Left colon (tissue), 2 donors: ENCODE measurements around the gene TMEM40. TPM values are rescaled to one million over a fixed set of nuclear protein-coding genes. Genes with fewer than 3 reads are reported as not detected.
"Not testable (repeated sequence)": the region's sequence is repeated elsewhere in the genome, so short reads cannot be mapped to it uniquely, and the experiment has no call there.

ENCODE experiments used
- ATAC-seq: fragments of 200-7000 bp; cut with Tn5 transposase; one replicate; pipeline ENCODE4 v1.9.1; 2020; ENCODE audit warnings: mild to moderate bottlenecking, moderate library complexity
- DNase-seq, 2 donors: peaks; one replicate each; pipeline ENCODE4 v3.0.0-alpha.2; 2020
- intact Hi-C, 2 donors: fragments of 100-400 bp; cut with DNase I in 1 of 2; cut with micrococcal nuclease in 1 of 2; formaldehyde crosslinking; loops; one replicate each; pipeline versions ENCODE4 v1.11.2 to v1.14.0; 2022; cut with DNase I, micrococcal nuclease
- total RNA-seq, 2 donors: library from RNA; stranded (reverse); fragmentation: NEBNext Ultra II Directional; extraction: Animal tissue kit (Norgen Biotek cat#: 25700); gene quantifications; one replicate each; pipeline ENCODE4 v1.2.1, GENCODE V29; 2021
- donor health status: DM: no; HTN: no; CAD: no.
- donor health status: DM: yes; HTN: yes; CAD: no.

TMEM40 gene
- total RNA-seq, 2 donors from 2014 or later, result not detected

DNA sequence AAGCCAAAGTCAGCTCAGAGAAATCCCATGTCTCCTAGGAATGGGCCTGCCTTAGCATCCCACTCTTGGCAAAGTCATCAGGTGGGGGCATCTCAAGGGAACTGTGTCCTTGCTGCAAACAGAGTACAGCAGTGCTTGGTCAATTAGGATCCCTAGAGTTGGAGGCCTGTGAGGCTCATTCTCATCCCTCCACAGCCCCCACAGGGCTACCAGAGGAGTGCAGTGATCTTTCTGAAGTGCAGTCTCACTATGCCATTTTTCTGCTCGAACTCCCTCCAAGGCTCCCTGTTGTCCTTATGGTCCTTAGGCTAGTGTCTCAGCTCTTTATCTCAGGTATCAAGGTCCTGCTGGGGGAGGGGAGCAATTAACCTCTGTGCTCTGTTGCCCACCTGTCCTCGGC is 31.1 kb downstream of the TMEM40 start:
- no peak for ATAC-seq
- intact Hi-C loops, result no loop called here
- no peak for DNase-seq

DNA sequence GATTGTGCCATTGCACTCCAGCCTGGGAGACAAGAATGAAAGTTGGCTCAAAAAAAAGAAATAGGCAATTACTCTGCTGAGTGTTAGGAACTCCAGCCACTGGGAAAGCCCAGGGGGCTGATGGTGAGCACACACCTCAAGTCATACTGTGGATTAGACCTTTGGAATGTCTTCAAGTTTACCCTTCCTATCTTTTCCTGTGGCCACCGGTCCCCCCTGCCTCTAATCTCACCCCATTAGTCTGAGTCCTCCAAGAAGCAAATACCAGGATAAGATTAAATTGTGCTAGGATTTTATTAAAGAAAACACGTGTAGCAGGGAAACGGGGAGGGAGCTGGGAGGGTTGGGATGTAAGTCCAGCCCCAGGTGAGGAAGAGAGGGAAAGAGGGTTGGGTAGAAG is 31.6 kb downstream of the TMEM40 start:
- intact Hi-C loops, result no loop called here
- ATAC-seq (no peak), DNase-seq (no peak)

DNA sequence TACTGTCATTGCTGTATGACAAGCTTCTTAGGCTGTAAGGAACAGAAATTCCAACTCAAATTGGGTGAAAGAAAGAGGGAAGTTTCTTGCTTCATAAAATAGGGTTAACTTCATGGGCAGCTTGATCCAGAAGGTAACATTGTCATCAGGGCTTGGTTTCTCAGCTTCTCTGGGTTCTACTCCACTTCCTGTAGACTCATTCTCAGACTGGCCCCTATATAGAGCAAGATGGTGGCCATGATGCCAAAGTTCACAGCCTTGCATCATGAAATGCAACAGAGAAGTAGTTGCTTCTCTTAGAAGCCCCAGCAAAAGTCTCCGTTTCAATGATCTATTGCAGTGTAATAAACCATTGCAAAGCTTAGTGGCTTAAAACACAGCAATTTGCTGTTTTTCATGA is 33.6 kb downstream of the TMEM40 start:
- DNase-seq, result no peak
- intact Hi-C loops, result no loop called here
- ATAC-seq, result no peak

DNA sequence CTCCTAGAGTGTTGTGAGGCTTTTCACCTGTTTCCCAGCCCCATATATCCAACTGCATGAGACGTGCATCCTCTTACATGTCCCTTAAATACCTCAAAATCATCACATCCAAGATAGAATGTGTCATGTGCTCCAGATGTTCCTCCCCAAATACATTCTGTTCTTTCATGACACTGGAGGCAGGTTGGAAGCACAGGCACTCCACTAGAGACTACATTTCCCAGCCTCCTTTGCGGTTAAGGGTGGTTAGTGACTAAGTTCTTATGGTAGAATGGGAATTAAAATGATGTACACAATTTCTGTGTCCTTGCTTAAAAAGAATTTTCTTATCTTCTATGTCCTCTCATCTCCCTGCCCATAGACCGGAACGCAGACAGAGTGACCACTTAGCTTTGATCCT is 34.3 kb downstream of the TMEM40 start:
- ATAC-seq (no peak), DNase-seq (no peak)
- intact Hi-C loops, result no loop called here

DNA sequence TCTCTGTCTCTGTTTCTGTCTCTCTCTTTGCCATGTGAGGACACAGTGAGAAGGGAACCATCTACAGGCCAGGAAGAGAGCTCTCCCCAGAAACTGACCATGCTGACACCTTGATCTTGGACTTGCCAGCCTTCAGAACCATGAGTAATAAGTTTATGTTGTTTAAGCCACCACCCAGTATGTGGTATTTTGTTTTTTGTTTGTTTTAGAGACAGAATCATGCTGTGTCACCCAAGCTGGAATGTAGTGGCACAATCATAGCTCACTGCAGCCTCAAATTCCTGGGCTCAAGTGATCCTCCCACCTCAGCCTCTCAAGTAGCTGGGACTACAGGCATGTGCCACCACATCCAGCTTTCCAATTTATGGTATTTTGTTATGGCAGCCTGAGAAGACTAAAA is 35.7 kb downstream of the TMEM40 start:
- ATAC-seq, intact Hi-C loops: not testable (repeated sequence)

DNA sequence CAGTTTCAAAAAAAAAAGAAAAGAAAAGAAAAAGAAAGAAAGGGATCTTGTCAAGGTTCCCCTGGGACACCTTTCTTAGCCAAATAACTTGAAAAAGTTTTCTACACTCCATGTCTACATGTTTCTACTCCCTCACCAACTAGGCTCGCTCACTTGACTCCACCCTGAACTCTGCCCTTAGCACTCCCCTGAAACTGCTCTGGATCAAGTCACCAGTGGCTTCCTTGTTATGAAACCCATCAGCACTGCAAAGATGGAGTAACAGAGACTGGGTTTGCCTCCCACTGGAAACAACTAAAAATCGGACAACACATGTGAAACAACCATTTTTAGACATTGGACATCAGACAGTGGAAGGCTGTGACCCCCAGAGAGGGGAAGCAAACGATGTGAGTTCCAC is 36.8 kb downstream of the TMEM40 start:
- intact Hi-C loops, result no loop called here
- DNase-seq, result no peak
- ATAC-seq, result peak; percentile 68

More for the DNA sequence above, 35.7 kb downstream of the TMEM40 start:
- DNase-seq, result not testable (repeated sequence)

DNA sequence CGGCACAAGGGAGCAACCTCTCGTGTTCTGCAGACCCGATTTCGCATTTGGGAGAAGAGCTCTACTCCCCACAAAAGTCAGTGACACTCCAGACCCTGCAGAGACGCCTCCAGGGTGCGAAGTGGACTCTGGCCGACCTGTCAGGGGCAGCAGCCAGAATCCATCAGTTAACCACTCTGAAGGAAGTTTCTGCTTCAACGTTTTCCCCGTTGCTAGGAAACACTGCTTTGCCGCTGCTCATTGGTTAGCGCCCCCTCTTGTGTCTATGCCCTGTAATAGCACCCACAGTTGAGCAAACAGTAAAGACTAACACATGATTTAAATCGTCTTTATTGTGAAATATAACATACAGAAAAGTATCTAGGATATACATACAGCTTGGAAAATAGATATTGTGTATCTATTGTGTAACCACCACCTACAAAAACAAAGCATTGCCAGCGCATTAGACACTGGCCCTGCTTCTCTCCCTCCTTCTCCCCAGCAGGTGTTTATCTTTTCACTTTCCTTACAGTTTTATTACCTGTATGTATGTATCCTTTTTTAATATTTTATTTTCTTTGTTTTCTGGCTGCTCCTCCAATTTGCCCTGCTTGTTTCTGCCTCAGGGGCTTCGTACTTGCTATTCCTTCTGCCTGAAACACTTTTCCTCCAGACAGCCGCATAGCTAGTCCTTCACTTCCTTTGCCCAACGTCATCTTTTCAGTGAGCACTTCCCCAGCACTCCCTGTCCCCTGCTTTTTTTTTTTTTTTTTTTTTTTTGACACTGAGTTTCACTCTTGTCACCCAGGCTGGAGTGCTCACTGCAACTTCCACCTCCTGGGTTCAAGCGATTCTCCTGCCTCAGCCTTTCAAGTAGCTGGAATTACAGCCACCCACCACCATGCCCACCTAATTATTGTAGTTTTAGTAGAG is 38.8 kb downstream of the TMEM40 start:
- DNase-seq (peak; percentile 69 to 71), ATAC-seq (peak; percentile 94)
- intact Hi-C loops, result no loop called here

DNA sequence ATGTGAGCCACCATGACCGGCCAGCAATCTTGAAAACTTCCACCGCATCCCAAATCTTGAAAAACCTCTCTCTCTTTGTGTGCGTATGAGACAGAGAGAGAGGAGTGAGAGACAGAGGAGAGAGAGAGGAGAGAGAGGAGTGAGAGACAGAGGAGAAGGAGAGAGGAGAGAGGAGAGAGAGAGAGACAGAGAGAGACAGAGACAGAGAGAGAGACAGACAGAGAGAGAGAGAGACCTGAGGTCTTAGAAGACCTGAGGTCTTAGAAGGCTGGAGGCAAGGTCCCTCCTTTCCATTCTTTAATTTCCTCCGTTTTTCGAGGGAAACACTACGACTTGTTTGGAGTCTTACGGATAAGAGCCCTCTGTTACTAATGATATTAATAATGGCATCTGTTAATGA is 39.5 kb downstream of the TMEM40 start:
- DNase-seq (no peak), ATAC-seq (no peak)
- intact Hi-C loops, result no loop called here

DNA sequence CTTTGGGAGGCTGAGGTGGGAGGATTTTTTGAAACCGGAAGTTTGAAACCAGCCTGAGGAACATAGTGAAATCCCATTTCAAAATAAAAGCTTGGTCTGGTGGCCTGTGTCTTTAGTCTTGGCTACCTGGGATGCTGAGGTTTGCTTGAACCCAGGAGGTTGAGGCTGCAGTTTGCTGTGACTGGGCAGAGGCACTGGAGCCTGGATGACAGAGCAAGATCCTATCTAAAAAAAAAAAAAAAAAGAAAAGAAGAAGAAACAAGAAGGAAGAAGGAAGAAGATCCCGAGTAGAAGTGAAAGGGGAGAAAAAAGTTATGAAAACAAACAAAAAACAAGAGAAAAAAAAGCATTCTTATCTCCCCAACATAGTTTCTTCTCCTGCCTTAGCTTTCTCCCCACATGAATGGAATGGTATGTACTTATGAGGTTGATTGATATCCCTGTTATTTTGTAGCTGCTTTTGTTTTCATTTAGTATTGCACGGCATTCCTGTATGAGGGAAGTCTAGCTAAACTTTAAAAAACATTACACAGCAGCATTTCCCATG is 42.4 kb downstream of the TMEM40 start:
- intact Hi-C loops, result no loop called here
- no peak for DNase-seq
- no peak for ATAC-seq

DNA sequence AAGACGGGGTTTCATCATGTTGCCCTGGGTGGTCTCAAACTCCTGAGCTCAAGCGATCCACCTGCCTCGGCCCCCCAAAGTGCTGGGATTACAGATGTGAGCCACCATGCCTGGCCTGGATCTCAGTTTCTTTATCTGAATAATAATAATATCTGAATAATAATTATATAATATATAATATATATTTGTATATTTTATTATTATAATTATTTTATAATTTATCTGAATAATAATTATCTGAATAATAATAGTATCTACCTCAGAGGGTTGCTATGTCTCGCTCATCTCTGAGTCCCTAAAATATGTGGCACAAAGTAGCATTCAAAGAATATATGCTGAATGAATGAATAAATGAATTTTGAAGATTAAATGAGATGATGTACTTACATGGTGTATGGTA is 44.8 kb downstream of the TMEM40 start:
- intact Hi-C loops, result no loop called here
- ATAC-seq (no peak), DNase-seq (no peak)

DNA sequence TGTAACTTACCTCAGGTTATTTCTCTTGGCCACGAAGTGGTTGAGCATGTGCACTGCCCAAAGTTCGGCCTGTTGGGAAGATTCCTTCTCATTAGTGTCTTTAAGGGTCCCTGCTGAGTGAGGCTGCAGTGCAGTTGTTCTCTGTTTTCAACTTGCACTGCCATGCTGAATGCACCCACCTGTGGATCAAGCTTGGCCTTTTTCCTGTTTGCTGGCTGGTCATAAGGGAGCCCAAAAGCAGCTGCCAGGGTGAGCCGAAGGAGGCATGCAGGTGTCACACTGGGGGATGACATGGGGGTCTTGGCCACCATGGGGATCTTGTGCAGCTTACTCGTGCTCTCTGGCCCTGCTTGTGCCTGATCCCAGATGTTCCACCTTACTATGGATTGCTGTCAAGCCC is 49.0 kb downstream of the TMEM40 start:
- ATAC-seq, result no peak
- intact Hi-C loops, result no loop called here
- DNase-seq, result no peak

DNA sequence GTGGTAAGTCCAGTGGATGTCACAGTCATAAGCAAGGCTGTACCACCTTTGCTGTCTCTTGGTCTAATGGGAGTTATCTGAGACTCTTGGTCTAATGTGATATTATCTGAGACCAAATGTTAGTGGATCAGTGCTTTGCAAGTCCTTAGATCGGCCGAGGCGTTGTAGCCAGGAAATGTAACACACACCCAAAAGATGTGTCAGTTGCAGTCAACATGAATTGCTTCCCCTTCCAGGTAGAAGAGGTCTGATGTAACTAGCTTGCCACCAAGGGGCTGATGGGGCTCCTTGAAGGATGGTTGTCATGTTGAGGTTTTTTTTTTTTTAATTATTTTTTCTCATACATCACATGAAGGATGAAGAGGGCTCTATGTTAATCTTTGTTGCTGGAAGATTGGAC is 49.7 kb downstream of the TMEM40 start:
- ATAC-seq, result no peak

DNA sequence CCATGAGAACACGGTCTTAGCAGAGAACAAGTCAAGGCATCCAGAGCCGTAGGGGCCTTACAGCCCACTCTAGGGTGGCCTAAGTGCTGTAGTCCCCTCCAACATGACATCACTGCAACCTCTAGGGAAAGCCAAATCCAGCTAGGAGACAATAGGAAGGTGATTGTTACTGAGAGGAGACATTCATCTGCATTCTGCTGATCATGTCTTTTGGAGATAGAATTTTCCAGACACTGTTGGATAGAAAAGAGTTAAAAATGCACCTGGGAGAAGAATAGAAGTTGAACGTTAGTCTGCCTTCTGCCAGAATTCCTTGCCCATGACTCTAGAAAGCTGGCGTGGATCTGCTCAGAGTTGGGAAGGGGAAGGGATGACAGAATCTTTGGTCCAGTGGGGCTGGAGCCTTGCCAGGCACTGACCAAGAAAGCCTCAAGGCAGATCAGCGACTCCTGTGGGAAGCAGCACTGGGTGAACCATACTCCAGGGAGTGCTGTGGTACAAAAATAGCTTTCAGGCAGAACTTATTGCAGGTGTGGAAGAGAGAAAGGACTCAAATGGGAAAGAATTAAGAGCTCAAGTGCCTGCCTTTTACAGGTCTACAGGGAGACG is 50.4 kb downstream of the TMEM40 start:
- no peak for DNase-seq
- intact Hi-C loops, result no loop called here
- ATAC-seq, result no peak

More for the DNA sequence above, 49.7 kb downstream of the TMEM40 start:
- intact Hi-C loops, result no loop called here
- DNase-seq, result no peak

DNA sequence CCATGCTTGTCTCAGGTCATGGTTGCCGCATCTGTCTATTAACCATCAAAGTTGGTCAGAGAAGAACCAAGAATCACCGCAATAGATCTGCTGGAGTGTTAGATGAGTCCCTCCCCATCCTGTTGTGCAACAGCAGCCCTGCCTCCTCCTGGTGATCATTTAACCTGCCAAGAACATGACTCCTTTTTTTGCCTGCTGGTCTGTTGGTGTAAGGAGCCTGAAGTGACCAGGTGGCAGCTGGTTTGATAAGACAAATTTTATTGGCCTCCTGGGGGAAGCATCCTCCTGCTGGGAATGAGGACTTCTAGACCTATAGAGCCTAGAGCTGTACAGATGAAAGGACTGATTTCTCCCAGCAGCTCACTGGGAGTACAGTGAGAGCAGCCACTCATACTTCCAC is 51.6 kb downstream of the TMEM40 start:
- DNase-seq (no peak), ATAC-seq (no peak)
- intact Hi-C loops, result no loop called here

DNA sequence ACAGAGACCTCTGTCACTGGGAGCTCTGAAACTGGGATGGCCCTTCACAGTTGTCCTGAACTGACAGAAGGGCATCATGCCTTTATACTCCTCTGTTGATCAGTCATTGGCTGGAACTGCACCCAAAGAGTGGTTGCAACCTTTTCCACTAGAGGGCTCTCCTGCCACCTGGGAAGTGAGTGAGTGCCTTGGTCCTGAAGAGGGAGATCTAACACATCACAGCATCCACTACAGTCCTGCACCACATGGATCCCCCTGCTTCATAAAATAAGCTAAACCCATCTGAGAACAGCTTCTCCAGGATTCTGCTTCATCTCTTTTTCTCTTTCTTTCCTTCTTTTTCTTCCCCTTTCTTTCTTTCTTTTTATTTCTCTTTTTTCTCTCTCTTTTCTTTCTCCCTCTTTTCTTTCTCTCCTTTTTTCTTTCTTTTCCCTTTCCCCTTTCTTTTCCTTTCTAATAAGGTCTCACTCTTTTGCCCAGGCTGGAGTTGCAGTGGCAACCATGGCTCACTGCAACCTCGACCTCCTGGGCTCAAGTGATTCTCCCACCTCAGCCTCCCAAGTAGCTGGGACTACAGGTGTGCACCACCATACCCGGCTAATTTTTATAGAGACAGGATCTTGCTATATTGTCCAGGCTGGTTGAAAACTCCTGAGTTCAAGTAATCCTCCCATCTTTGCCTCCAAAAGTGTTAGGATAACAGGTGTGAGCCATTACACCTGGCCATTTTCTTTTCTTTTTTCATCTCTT is 52.4 kb downstream of the TMEM40 start:
- ATAC-seq (peak; percentile 96), DNase-seq (peak; percentile 49)
- intact Hi-C loops, result no loop called here

DNA sequence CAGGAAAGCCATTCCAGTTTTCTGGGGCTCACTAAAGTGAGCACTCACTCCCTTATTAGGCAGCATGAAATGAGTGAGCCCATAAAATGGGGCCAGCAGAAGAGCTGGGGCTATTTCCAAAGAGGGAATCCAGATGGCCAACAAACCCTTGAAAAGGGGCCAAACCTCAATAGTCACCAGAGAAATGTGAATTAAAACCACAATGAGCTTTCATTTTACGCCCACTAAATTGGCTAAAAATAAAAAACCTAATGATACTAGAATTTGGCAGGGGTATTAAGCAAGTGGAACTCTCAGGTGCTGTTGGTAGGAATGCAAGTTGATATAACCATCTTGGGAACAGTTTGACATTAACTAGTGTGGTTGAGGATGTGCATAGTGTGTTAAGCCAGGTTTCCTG is 53.1 kb downstream of the TMEM40 start:
- DNase-seq (no peak), ATAC-seq (no peak)
- intact Hi-C loops, result no loop called here

DNA sequence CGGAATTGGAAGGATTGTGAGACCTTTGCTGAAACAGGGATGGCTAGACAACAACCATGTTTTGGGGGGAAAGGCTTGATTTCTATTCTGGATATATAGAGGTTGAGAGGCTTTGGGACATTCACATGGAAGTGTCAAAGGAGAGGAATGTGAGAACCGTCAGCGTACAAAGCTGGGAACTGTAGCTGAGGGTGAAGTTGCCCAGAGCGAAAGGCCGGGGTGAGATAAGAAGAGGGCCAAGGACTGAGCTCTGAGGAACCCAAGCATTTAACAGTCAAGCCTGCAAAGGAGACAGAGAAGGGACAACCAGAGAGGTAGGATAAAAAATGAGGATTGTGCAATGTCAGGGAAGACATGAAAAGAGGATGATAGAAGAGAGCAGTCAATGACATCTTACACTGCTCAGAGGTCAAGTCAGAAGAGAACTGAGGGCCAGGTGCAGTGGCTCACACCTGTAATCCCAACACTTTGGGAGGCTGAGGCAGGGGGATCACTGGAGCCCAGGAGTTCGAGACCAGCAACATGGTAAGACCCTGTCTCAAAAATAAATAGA is 53.6 kb downstream of the TMEM40 start:
- intact Hi-C loops, result no loop called here
- DNase-seq (no peak), ATAC-seq (no peak)

DNA sequence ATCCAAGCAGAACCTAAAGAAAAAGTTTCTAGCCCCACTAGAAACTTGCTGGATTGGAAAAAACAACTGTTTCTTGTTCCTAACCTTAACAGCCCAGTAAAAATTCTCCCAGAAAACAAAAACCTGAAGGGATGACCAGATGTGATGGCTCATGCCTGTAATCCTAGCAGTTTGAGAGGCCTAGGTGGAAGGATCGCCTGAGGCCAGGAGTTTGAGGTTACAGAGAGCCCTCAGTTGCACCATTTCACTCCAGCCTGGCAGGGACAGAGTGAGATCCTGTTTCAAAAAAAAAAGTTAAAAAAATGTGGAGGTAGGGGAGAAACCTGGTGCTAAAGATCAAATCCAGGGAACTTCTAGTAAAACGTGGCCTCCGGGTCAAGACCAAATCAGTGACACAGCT is 56.6 kb downstream of the TMEM40 start:
- intact Hi-C loops, result no loop called here
- ATAC-seq (no peak), DNase-seq (no peak)

DNA sequence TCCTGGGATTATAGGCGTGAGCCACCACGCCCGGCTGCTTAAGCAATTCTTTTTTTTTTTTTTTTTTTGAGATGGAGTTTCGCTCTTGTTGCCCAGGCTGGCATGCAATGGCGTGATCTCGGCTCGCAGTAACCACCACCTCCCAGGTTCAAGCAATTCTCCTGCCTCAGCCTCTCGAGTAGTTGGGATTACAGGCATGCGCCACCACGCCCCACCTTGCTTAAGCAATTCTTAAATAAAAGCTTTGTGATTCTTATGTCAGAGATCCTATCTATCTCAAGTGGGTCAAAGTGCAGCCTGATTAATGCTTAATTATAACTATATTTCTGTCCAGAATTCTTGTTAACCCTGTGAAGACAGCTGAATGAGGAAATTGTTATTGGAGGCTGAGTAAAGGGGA is 57.5 kb downstream of the TMEM40 start:
- DNase-seq, intact Hi-C loops, ATAC-seq: not testable (repeated sequence)
